Measurements from ENCODE around the gene ITFG1. TPM values are rescaled to one million over a fixed set of nuclear protein-coding genes. Genes with fewer than 3 reads are reported as not detected.

Gene ITFG1
- total and polyA plus RNA-seq, 2 of the 13 experiments (the other 11 are each of a cell fraction or from before 2014, with no cell fraction given) = 74.5 to 150 TPM

DNA sequence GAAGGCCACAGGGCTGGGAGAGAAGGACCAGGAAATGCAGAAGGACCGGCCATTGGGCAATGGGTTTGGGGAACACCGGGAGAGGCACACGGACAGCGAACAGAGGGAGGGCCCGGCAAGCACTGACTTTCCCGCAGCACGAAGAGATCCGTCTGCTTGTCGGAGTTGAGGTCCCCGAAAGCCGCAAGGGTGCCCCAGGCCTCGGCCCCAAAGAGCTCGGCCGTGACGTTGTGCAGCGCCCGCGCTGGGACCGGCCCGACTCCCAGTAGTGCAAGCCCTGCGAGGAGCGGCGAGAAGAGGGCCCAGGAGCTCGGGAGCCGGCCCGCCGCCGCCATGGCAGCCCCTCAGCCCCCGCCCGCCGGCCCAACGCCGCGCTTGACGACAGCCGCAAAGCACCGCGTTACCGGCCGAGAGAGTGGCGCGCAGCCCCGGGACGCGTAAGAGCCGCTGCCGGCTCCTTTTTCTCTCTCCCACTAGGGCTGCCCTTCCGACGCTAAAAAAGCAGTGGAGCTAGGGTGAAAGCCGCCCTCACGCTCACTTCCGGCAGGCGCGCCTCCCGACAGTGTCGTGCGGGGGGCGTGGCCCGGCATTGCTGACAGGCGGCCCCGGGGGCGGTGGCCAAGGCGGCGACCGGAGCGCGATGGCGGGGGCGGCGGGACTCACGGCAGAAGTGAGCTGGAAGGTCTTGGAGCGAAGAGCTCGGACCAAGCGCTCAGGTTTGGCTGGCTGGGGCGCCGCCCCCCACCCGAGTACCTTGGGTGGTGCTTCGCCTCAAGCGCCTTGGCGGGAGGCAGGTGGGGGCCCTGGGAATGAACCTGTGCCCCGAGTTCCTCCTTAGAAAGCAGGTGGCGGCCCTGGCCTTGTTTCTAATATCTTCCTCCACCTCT is at the start of gene ITFG1, which contains the start of gene PHKB (continued):
- TF ChIP-seq, protein P1, sequence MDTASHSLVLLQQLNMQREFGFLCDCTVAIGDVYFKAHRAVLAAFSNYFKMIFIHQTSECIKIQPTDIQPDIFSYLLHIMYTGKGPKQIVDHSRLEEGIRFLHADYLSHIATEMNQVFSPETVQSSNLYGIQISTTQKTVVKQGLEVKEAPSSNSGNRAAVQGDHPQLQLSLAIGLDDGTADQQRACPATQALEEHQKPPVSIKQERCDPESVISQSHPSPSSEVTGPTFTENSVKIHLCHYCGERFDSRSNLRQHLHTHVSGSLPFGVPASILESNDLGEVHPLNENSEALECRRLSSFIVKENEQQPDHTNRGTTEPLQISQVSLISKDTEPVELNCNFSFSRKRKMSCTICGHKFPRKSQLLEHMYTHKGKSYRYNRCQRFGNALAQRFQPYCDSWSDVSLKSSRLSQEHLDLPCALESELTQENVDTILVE (CRISPR knock-in tag; IDR thresholded peaks at IDR 0.05) = peak; percentile 66; the same call in 1 of the 2 replicates
- TF ChIP-seq ZFAT (CRISPR knock-in tag; conservative IDR thresholded peaks at IDR 0.05) (no peak; the same call in 1 of the 2 replicates), ZNF329 (CRISPR knock-in tag; IDR thresholded peaks at IDR 0.05; ENCODE audit: low read depth) (no peak), ERF (CRISPR knock-in tag; IDR thresholded peaks at IDR 0.05) (peak; percentile 83), ZFY (CRISPR knock-in tag; IDR thresholded peaks at IDR 0.05) (peak; percentile 94), ZMAT3 (CRISPR knock-in tag; conservative IDR thresholded peaks at IDR 0.05) (no peak), MXI1 (IDR thresholded peaks at IDR 0.05; ENCODE audit: borderline replicate concordance, low read depth, low read length) (peak; percentile 89; the same call in 2 of the 3 replicates), KDM3A (CRISPR knock-in tag; IDR thresholded peaks at IDR 0.05; ENCODE audit: low read depth) (0 out of 2 replicates have a peak, but pooled peaks have one; percentile 22), POLR2AphosphoS5 (IDR thresholded peaks at IDR 0.05; ENCODE audit: low read depth, low read length) (0 out of 2 replicates have a peak, but pooled peaks have one; percentile 61), RELA (CRISPR knock-in tag; IDR thresholded peaks at IDR 0.05) (no peak), ZNF263 (CRISPR knock-in tag; IDR thresholded peaks at IDR 0.05) (peak; percentile 27; the same call in 1 of the 2 replicates), THYN1 (CRISPR knock-in tag; IDR thresholded peaks at IDR 0.05; ENCODE audit: borderline replicate concordance, low read depth) (no peak), ZNF12 (CRISPR knock-in tag; IDR thresholded peaks at IDR 0.05) (peak; percentile 53; the same call in 1 of the 2 replicates), ZNF747 (CRISPR knock-in tag; IDR thresholded peaks at IDR 0.05; ENCODE audit: borderline replicate concordance) (peak; percentile 87; the same call in 1 of the 2 replicates), ZNF7 (CRISPR knock-in tag; IDR thresholded peaks at IDR 0.05) (no peak; the same call in 1 of the 2 replicates)
- TF ChIP-seq, protein P2, sequence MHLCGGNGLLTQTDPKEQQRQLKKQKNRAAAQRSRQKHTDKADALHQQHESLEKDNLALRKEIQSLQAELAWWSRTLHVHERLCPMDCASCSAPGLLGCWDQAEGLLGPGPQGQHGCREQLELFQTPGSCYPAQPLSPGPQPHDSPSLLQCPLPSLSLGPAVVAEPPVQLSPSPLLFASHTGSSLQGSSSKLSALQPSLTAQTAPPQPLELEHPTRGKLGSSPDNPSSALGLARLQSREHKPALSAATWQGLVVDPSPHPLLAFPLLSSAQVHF (CRISPR knock-in tag; IDR thresholded peaks at IDR 0.05) = no peak
- TF ChIP-seq, protein P3, sequence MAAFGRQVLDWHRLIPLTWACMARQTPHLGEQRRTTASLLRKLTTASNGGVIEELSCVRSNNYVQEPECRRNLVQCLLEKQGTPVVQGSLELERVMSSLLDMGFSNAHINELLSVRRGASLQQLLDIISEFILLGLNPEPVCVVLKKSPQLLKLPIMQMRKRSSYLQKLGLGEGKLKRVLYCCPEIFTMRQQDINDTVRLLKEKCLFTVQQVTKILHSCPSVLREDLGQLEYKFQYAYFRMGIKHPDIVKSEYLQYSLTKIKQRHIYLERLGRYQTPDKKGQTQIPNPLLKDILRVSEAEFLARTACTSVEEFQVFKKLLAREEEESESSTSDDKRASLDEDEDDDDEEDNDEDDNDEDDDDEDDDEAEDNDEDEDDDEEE (CRISPR knock-in tag; IDR thresholded peaks at IDR 0.05) = peak; percentile 69; the same call in 1 of the 2 replicates
- TF ChIP-seq, protein P4, sequence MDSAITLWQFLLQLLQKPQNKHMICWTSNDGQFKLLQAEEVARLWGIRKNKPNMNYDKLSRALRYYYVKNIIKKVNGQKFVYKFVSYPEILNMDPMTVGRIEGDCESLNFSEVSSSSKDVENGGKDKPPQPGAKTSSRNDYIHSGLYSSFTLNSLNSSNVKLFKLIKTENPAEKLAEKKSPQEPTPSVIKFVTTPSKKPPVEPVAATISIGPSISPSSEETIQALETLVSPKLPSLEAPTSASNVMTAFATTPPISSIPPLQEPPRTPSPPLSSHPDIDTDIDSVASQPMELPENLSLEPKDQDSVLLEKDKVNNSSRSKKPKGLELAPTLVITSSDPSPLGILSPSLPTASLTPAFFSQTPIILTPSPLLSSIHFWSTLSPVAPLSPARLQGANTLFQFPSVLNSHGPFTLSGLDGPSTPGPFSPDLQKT (CRISPR knock-in tag; IDR thresholded peaks at IDR 0.05; ENCODE audit: borderline replicate concordance) = peak; percentile 75; the same call in 1 of the 2 replicates
- TF ChIP-seq, protein P5, sequence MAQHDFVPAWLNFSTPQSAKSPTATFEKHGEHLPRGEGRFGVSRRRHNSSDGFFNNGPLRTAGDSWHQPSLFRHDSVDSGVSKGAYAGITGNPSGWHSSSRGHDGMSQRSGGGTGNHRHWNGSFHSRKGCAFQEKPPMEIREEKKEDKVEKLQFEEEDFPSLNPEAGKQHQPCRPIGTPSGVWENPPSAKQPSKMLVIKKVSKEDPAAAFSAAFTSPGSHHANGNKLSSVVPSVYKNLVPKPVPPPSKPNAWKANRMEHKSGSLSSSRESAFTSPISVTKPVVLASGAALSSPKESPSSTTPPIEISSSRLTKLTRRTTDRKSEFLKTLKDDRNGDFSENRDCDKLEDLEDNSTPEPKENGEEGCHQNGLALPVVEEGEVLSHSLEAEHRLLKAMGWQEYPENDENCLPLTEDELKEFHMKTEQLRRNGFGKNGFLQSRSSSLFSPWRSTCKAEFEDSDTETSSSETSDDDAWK (CRISPR knock-in tag; IDR thresholded peaks at IDR 0.05) = no peak
- TF ChIP-seq, protein P6, sequence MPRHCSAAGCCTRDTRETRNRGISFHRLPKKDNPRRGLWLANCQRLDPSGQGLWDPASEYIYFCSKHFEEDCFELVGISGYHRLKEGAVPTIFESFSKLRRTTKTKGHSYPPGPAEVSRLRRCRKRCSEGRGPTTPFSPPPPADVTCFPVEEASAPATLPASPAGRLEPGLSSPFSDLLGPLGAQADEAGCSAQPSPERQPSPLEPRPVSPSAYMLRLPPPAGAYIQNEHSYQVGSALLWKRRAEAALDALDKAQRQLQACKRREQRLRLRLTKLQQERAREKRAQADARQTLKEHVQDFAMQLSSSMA (CRISPR knock-in tag; IDR thresholded peaks at IDR 0.05) = peak; percentile 6; the same call in 1 of the 2 replicates
- TF ChIP-seq, protein P7, sequence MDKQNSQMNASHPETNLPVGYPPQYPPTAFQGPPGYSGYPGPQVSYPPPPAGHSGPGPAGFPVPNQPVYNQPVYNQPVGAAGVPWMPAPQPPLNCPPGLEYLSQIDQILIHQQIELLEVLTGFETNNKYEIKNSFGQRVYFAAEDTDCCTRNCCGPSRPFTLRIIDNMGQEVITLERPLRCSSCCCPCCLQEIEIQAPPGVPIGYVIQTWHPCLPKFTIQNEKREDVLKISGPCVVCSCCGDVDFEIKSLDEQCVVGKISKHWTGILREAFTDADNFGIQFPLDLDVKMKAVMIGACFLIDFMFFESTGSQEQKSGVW (CRISPR knock-in tag; IDR thresholded peaks at IDR 0.05; ENCODE audit: borderline replicate concordance) = no peak

Measured in HepG2 (cell line).